GM18502 (cell line): ENCODE results near the gene DAZAP1.
"Not testable (repeated sequence)": the region's sequence is repeated elsewhere in the genome, so short reads cannot be mapped to it uniquely, and the experiment has no call there.

Experiments used
- ATAC-seq: cut with Tn5 transposase; IDR thresholded peaks from one replicate; pipeline ENCODE4 v1.9.1; 2021; ENCODE audit warnings: mild to moderate bottlenecking; ENCODE audit not compliant: unreplicated experiment, poor library complexity

Gene DAZAP1

GRCh38 chr19:1409204-1410005 lies 2.0 kb downstream of the DAZAP1 start:
- no peak for ATAC-seq

- ATAC-seq, result no peak
Observed at GRCh38 chr19:1410136-1410786, 2.9 kb downstream of the DAZAP1 start.

GRCh38 chr19:1410789-1411188 lies 3.4 kb downstream of the DAZAP1 start:
- no peak for ATAC-seq

- no peak for ATAC-seq
Observed at GRCh38 chr19:1411255-1412191, 4.1 kb downstream of the DAZAP1 start.

- no peak for ATAC-seq
Observed at GRCh38 chr19:1412323-1412923, 5.0 kb downstream of the DAZAP1 start.

GRCh38 chr19:1412995-1413800 lies 5.8 kb downstream of the DAZAP1 start:
- ATAC-seq, result no peak

GRCh38 chr19:1416014-1416841 lies 8.8 kb downstream of the DAZAP1 start:
- no peak for ATAC-seq

GRCh38 chr19:1417145-1417544 lies 9.8 kb downstream of the DAZAP1 start:
- ATAC-seq, result no peak

GRCh38 chr19:1417681-1418495 lies 10.5 kb downstream of the DAZAP1 start:
- no peak for ATAC-seq

- no peak for ATAC-seq
Observed at GRCh38 chr19:1418496-1418775, 11.1 kb downstream of the DAZAP1 start.

GRCh38 chr19:1418951-1419738 lies 11.8 kb downstream of the DAZAP1 start:
- ATAC-seq, result no peak

- ATAC-seq, result not testable (repeated sequence)
Observed at GRCh38 chr19:1420085-1420484, 12.7 kb downstream of the DAZAP1 start.

GRCh38 chr19:1420590-1420989 lies 13.2 kb downstream of the DAZAP1 start:
- no peak for ATAC-seq

GRCh38 chr19:1421218-1421957 lies 14.0 kb downstream of the DAZAP1 start:
- no peak for ATAC-seq

- no peak for ATAC-seq
Observed at GRCh38 chr19:1421958-1422305, 14.5 kb downstream of the DAZAP1 start.

GRCh38 chr19:1422360-1422759 lies 15.0 kb downstream of the DAZAP1 start:
- no peak for ATAC-seq

- no peak for ATAC-seq
Observed at GRCh38 chr19:1422943-1423342, 15.6 kb downstream of the DAZAP1 start.
